Astrocyte of the spinal cord (primary cell): Measurements from ENCODE around the gene CDC42.

ENCODE experiments used
- DNase-seq: peaks from one replicate; pipeline ENCODE4 v3.0.0; 2011; ENCODE audit warnings: low read depth, low spot score
- H3K4me3 ChIP-seq: 2 replicates; pipeline ENCODE4 v1.5.1; 2011; ENCODE audit warnings: low read depth, mild to moderate bottlenecking, low read length, moderate library complexity
- CTCF ChIP-seq: IDR thresholded peaks from 2 replicates; pipeline ENCODE4 v1.5.1; 2012; ENCODE audit warnings: low read depth, mild to moderate bottlenecking, low read length, inconsistent platforms
- in situ Hi-C: cut with HindIII; loops from 2 replicates; pipeline ENCODE4 v1.10.0; 2017; ENCODE audit warnings: low sequenced_read_pairs

Gene CDC42

GRCh38 chr1:22051607-22052114, 848 bp upstream of the CDC42 start:
- no peak for DNase-seq
- TF ChIP-seq CTCF = no peak
- H3K4me3 ChIP-seq = no peak overlapping the region
- in situ Hi-C loops = no loop called here

GRCh38 chr1:22053017-22053860, 730 bp downstream of the CDC42 start:
- H3K4me3 ChIP-seq = peak overlapping the region; percentile 87
- DNase-seq = peak; percentile 83
- TF ChIP-seq CTCF = no peak
- in situ Hi-C loops = no loop called here

- no peak for TF ChIP-seq CTCF
- DNase-seq = no peak
- in situ Hi-C loops = no loop called here
- peak overlapping the region; percentile 87 for H3K4me3 ChIP-seq
These were observed 1.6 kb downstream of the CDC42 start for GRCh38 chr1:22053861-22054770.

- TF ChIP-seq CTCF = no peak
- in situ Hi-C loops = no loop called here
- no peak overlapping the region for H3K4me3 ChIP-seq
- DNase-seq = no peak
These were observed 3.0 kb downstream of the CDC42 start for GRCh38 chr1:22055463-22055862.

GRCh38 chr1:22056043-22056442, 3.5 kb downstream of the CDC42 start:
- no peak for DNase-seq
- no peak for TF ChIP-seq CTCF

GRCh38 chr1:22056936-22057335, 4.4 kb downstream of the CDC42 start:
- TF ChIP-seq CTCF = no peak
- no peak for DNase-seq
- in situ Hi-C loops = no loop called here
- no peak overlapping the region for H3K4me3 ChIP-seq

More at GRCh38 chr1:22056043-22056442, 3.5 kb downstream of the CDC42 start:
- in situ Hi-C loops = no loop called here
- H3K4me3 ChIP-seq = no peak overlapping the region
